ENCODE measurements around the gene U2AF1L4. TPM values are rescaled to one million over a fixed set of nuclear protein-coding genes. Genes with fewer than 3 reads are reported as not detected.

The U2AF1L4 gene
- total and polyA plus RNA-seq, 2 experiments from 2014 or later = 27.4 to 60.7 TPM

- Histone ChIP-seq H3K4me1 (ENCODE audit: insufficient read depth) (peaks cover 11% of the 10 kb centered on the region), H3K36me3 (replicated peaks; ENCODE audit: insufficient read depth, low read depth) (no peaks in the 10 kb centered on the region), H4K20me1 (ENCODE audit: insufficient read depth, poor library complexity, severe bottlenecking) (no peaks in the 10 kb centered on the region), H3K9me2 (replicated peaks; ENCODE audit: insufficient read depth) (no peaks in the 10 kb centered on the region), H2AFZ (no peak overlapping the region), H3K9me3 (ENCODE audit: low read depth) (no peaks in the 10 kb centered on the region), H3K4me2 (peak overlapping the region; percentile 93), H3K79me2 (peaks cover 36% of the 10 kb centered on the region), H3K27me3 (no peaks in the 10 kb centered on the region), H3K4me3 (peak overlapping the region; percentile 48), H3K27ac (peak overlapping the region; percentile 73)
- DNase-seq (ENCODE audit: low spot score) = no peak
- 93% methylated on average over 5 of the region's 5 CpGs for WGBS (ENCODE audit: low lambda C conversion rate, missing lambda C conversion rate)
- TF ChIP-seq EZH2 (IDR thresholded peaks at IDR 0.05; ENCODE audit: borderline replicate concordance) (no peak), CTCF (IDR thresholded peaks at IDR 0.05; ENCODE audit: poor library complexity) (no peak), EZH2phosphoT487 (IDR thresholded peaks at IDR 0.05; ENCODE audit: low read depth, severe bottlenecking, unreplicated experiment) (no peak)
Observed at GRCh38 chr19:35746531-35746930, 1.3 kb upstream of the U2AF1L4 start.

- TF ChIP-seq CTCF (IDR thresholded peaks at IDR 0.05; ENCODE audit: poor library complexity) = no peak
- no peak for TF ChIP-seq EZH2 (IDR thresholded peaks at IDR 0.05; ENCODE audit: borderline replicate concordance)
- no peak for TF ChIP-seq EZH2phosphoT487 (IDR thresholded peaks at IDR 0.05; ENCODE audit: low read depth, severe bottlenecking, unreplicated experiment)
- H3K27ac ChIP-seq = peak overlapping the region; percentile 73
- peak overlapping the region; percentile 93 for H3K4me2 ChIP-seq
- H2AFZ ChIP-seq = peak overlapping the region; percentile 22
- no peaks in the 10 kb centered on the region for H4K20me1 ChIP-seq (ENCODE audit: insufficient read depth, poor library complexity, severe bottlenecking)
- no peaks in the 10 kb centered on the region for H3K9me2 ChIP-seq (replicated peaks; ENCODE audit: insufficient read depth)
- 0% methylated on average over 4 of the region's 4 CpGs for WGBS (ENCODE audit: low lambda C conversion rate, missing lambda C conversion rate)
- H3K4me1 ChIP-seq (ENCODE audit: insufficient read depth) = peaks cover 15% of the 10 kb centered on the region
- no peak for DNase-seq (ENCODE audit: low spot score)
- peaks cover 35% of the 10 kb centered on the region for H3K79me2 ChIP-seq
- H3K27me3 ChIP-seq = no peaks in the 10 kb centered on the region
- no peaks in the 10 kb centered on the region for H3K36me3 ChIP-seq (replicated peaks; ENCODE audit: insufficient read depth, low read depth)
- H3K9me3 ChIP-seq (ENCODE audit: low read depth) = no peaks in the 10 kb centered on the region
- peak overlapping the region; percentile 48 for H3K4me3 ChIP-seq
Observed at GRCh38 chr19:35746087-35746462, 857 bp upstream of the U2AF1L4 start.

GRCh38 chr19:35744430-35745327, 539 bp downstream of the U2AF1L4 start:
- peaks cover 28% of the 10 kb centered on the region for H3K79me2 ChIP-seq
- H3K36me3 ChIP-seq (replicated peaks; ENCODE audit: insufficient read depth, low read depth) = no peaks in the 10 kb centered on the region
- no peaks in the 10 kb centered on the region for H4K20me1 ChIP-seq (ENCODE audit: insufficient read depth, poor library complexity, severe bottlenecking)
- peak; percentile 98 for DNase-seq (ENCODE audit: low spot score)
- H3K4me3 ChIP-seq = peak overlapping the region; percentile 34
- H3K4me1 ChIP-seq (ENCODE audit: insufficient read depth) = peaks cover 15% of the 10 kb centered on the region
- peak overlapping the region; percentile 77 for H3K4me2 ChIP-seq
- H3K9me3 ChIP-seq (ENCODE audit: low read depth) = no peaks in the 10 kb centered on the region
- 10% methylated on average over 39 of the region's 41 CpGs for WGBS (ENCODE audit: low lambda C conversion rate, missing lambda C conversion rate)
- no peaks in the 10 kb centered on the region for H3K27me3 ChIP-seq
- H3K27ac ChIP-seq = peak overlapping the region; percentile 98
- peak overlapping the region; percentile 60 for H2AFZ ChIP-seq
- H3K9me2 ChIP-seq (replicated peaks; ENCODE audit: insufficient read depth) = no peaks in the 10 kb centered on the region
- TF ChIP-seq EZH2 (IDR thresholded peaks at IDR 0.05; ENCODE audit: borderline replicate concordance) = no peak
- peak; percentile 54 for TF ChIP-seq CTCF (IDR thresholded peaks at IDR 0.05; ENCODE audit: poor library complexity)

Measured in hepatocyte (in vitro differentiated cells).